Central memory CD8-positive, alpha-beta T cell (primary cell): ENCODE data around the gene DLGAP1.

Source experiments
- ATAC-seq: fragments of 150-1000 bp; cut with Tn5 transposase; replicated peaks from 2 replicates; pipeline ENCODE4 v1.10.0; 2022; ENCODE audit warnings: mild to moderate bottlenecking, moderate FRiP score, moderate number of reproducible peaks; ENCODE audit not compliant: poor library complexity, severe bottlenecking; ENCODE audit errors: extremely low read depth
- DNase-seq, 2 donors: peaks; one replicate each; pipeline ENCODE4 v3.0.0; 2021; ENCODE audit warnings: low spot score in 2 of 2
- H3K27ac Mint-ChIP-seq: one replicate; pipeline ENCODE4 v1.8.0; 2022; ENCODE audit warnings: low read depth, mild to moderate bottlenecking, moderate library complexity, mixed read lengths
- H3K27me3 Mint-ChIP-seq: one replicate; pipeline ENCODE4 v1.8.0; 2022; ENCODE audit warnings: mixed read lengths
- H3K36me3 Mint-ChIP-seq: one replicate; pipeline ENCODE4 v1.8.0; 2022; ENCODE audit warnings: mild to moderate bottlenecking, moderate library complexity, mixed read lengths; ENCODE audit not compliant: insufficient read depth
- H3K4me1 Mint-ChIP-seq: one replicate; pipeline ENCODE4 v1.8.0; 2022; ENCODE audit warnings: mixed read lengths
- H3K4me3 Mint-ChIP-seq: one replicate; pipeline ENCODE4 v1.8.0; 2022; ENCODE audit warnings: mild to moderate bottlenecking, moderate library complexity, mixed read lengths
- H3K9me3 Mint-ChIP-seq: one replicate; pipeline ENCODE4 v1.8.0; 2022; ENCODE audit warnings: mixed read lengths

Gene DLGAP1

GRCh38 chr18:3874125-3874524 lies 581.0 kb downstream of the DLGAP1 start:
- H3K27ac Mint-ChIP-seq, result no peak overlapping the region
- no peaks in the 10 kb centered on the region for H3K4me1 Mint-ChIP-seq

GRCh38 chr18:3873698-3874097 lies 581.4 kb downstream of the DLGAP1 start:
- no peaks in the 10 kb centered on the region for H3K4me1 Mint-ChIP-seq
- no peaks in the 10 kb centered on the region for H3K36me3 Mint-ChIP-seq
- H3K9me3 Mint-ChIP-seq, result no peaks in the 10 kb centered on the region
- H3K27ac Mint-ChIP-seq, result no peak overlapping the region
- DNase-seq (no peak), ATAC-seq (no peak)
- H3K4me3 Mint-ChIP-seq, result no peak overlapping the region
- peaks cover 63% of the 10 kb centered on the region for H3K27me3 Mint-ChIP-seq

More at GRCh38 chr18:3874125-3874524, 581.0 kb downstream of the DLGAP1 start:
- ATAC-seq, result no peak
- Mint-ChIP-seq H3K27me3 (peaks cover 63% of the 10 kb centered on the region), H3K4me3 (no peak overlapping the region), H3K9me3 (no peaks in the 10 kb centered on the region), H3K36me3 (no peaks in the 10 kb centered on the region)
- no peak for DNase-seq

- Mint-ChIP-seq H3K27me3 (peaks cover 63% of the 10 kb centered on the region), H3K4me3 (no peak overlapping the region), H3K9me3 (no peaks in the 10 kb centered on the region), H3K36me3 (no peaks in the 10 kb centered on the region), H3K4me1 (no peaks in the 10 kb centered on the region), H3K27ac (no peak overlapping the region)
- no peak for DNase-seq
- no peak for ATAC-seq
Observed at GRCh38 chr18:3873211-3873610, 581.9 kb downstream of the DLGAP1 start.

GRCh38 chr18:3872641-3873040 lies 582.5 kb downstream of the DLGAP1 start:
- H3K36me3 Mint-ChIP-seq, result no peaks in the 10 kb centered on the region
- peaks cover 63% of the 10 kb centered on the region for H3K27me3 Mint-ChIP-seq
- H3K4me1 Mint-ChIP-seq, result no peaks in the 10 kb centered on the region
- ATAC-seq (no peak), DNase-seq (no peak)
- H3K27ac Mint-ChIP-seq, result no peak overlapping the region
- H3K9me3 Mint-ChIP-seq, result no peaks in the 10 kb centered on the region
- no peak overlapping the region for H3K4me3 Mint-ChIP-seq

GRCh38 chr18:3871687-3872086 lies 583.4 kb downstream of the DLGAP1 start:
- Mint-ChIP-seq H3K27me3 (peaks cover 67% of the 10 kb centered on the region), H3K4me3 (no peak overlapping the region), H3K36me3 (no peaks in the 10 kb centered on the region), H3K4me1 (no peaks in the 10 kb centered on the region), H3K9me3 (no peaks in the 10 kb centered on the region), H3K27ac (no peak overlapping the region)
- DNase-seq (no peak), ATAC-seq (no peak)

- Mint-ChIP-seq H3K4me1 (no peaks in the 10 kb centered on the region), H3K36me3 (no peaks in the 10 kb centered on the region), H3K27ac (no peak overlapping the region), H3K4me3 (no peak overlapping the region), H3K9me3 (no peaks in the 10 kb centered on the region), H3K27me3 (peaks cover 73% of the 10 kb centered on the region)
- no peak for ATAC-seq
- no peak for DNase-seq
Observed at GRCh38 chr18:3870914-3871313, 584.2 kb downstream of the DLGAP1 start.

GRCh38 chr18:3869848-3870247 lies 585.3 kb downstream of the DLGAP1 start:
- Mint-ChIP-seq H3K4me1 (no peaks in the 10 kb centered on the region), H3K36me3 (no peaks in the 10 kb centered on the region), H3K9me3 (no peaks in the 10 kb centered on the region), H3K4me3 (no peak overlapping the region), H3K27me3 (peaks cover 73% of the 10 kb centered on the region), H3K27ac (no peak overlapping the region)
- ATAC-seq (no peak), DNase-seq (no peak)

- H3K4me1 Mint-ChIP-seq, result no peaks in the 10 kb centered on the region
- DNase-seq (no peak), ATAC-seq (no peak)
- no peak overlapping the region for H3K4me3 Mint-ChIP-seq
- no peak overlapping the region for H3K27ac Mint-ChIP-seq
- no peaks in the 10 kb centered on the region for H3K9me3 Mint-ChIP-seq
- H3K27me3 Mint-ChIP-seq, result peaks cover 70% of the 10 kb centered on the region
- H3K36me3 Mint-ChIP-seq, result no peaks in the 10 kb centered on the region
Observed at GRCh38 chr18:3867864-3868311, 587.2 kb downstream of the DLGAP1 start.

- Mint-ChIP-seq H3K27me3 (peaks cover 71% of the 10 kb centered on the region), H3K9me3 (no peaks in the 10 kb centered on the region), H3K27ac (no peak overlapping the region), H3K4me1 (no peaks in the 10 kb centered on the region), H3K4me3 (no peak overlapping the region), H3K36me3 (no peaks in the 10 kb centered on the region)
- DNase-seq (no peak), ATAC-seq (no peak)
Observed at GRCh38 chr18:3867236-3867635, 587.9 kb downstream of the DLGAP1 start.

- Mint-ChIP-seq H3K4me1 (no peaks in the 10 kb centered on the region), H3K9me3 (no peaks in the 10 kb centered on the region), H3K4me3 (no peak overlapping the region), H3K36me3 (no peaks in the 10 kb centered on the region), H3K27me3 (peaks cover 67% of the 10 kb centered on the region), H3K27ac (no peak overlapping the region)
- ATAC-seq (no peak), DNase-seq (no peak)
Observed at GRCh38 chr18:3864669-3865298, 590.3 kb downstream of the DLGAP1 start.

- H3K9me3 Mint-ChIP-seq, result no peaks in the 10 kb centered on the region
- DNase-seq (no peak), ATAC-seq (no peak)
- no peak overlapping the region for H3K27ac Mint-ChIP-seq
- no peaks in the 10 kb centered on the region for H3K36me3 Mint-ChIP-seq
- no peak overlapping the region for H3K4me3 Mint-ChIP-seq
- peaks cover 62% of the 10 kb centered on the region for H3K27me3 Mint-ChIP-seq
- H3K4me1 Mint-ChIP-seq, result no peaks in the 10 kb centered on the region
Observed at GRCh38 chr18:3863593-3863992, 591.5 kb downstream of the DLGAP1 start.

- Mint-ChIP-seq H3K9me3 (no peaks in the 10 kb centered on the region), H3K27ac (no peak overlapping the region), H3K4me1 (no peaks in the 10 kb centered on the region), H3K36me3 (no peaks in the 10 kb centered on the region), H3K27me3 (peaks cover 56% of the 10 kb centered on the region), H3K4me3 (no peak overlapping the region)
- DNase-seq (no peak), ATAC-seq (no peak)
Observed at GRCh38 chr18:3863006-3863405, 592.1 kb downstream of the DLGAP1 start.

- no peak overlapping the region for H3K27ac Mint-ChIP-seq
- ATAC-seq, result no peak
- H3K4me1 Mint-ChIP-seq, result no peaks in the 10 kb centered on the region
- DNase-seq, result no peak
- no peaks in the 10 kb centered on the region for H3K36me3 Mint-ChIP-seq
- H3K4me3 Mint-ChIP-seq, result no peak overlapping the region
- no peaks in the 10 kb centered on the region for H3K9me3 Mint-ChIP-seq
- peaks cover 42% of the 10 kb centered on the region for H3K27me3 Mint-ChIP-seq
Observed at GRCh38 chr18:3861495-3861894, 593.6 kb downstream of the DLGAP1 start.
